NB4 (cell line): ENCODE data around the gene NOC3L.

Experiments used
- DNase-seq: peaks from one replicate; pipeline ENCODE4 v3.0.0; 2010; ENCODE audit warnings: low read depth
- H3K4me3 ChIP-seq: one replicate; pipeline ENCODE4 v1.5.1; 2011; ENCODE audit warnings: mild to moderate bottlenecking, low read depth, low read length, moderate library complexity
- CTCF ChIP-seq: IDR thresholded peaks from one replicate; pipeline ENCODE4 v1.5.1; 2012; ENCODE audit warnings: low read depth, low read length
- MAX ChIP-seq: IDR thresholded peaks from 2 replicates; pipeline ENCODE4 v1.6.1; 2011; ENCODE audit warnings: low read depth, low read length
- MYC ChIP-seq: IDR thresholded peaks from 2 replicates; pipeline ENCODE4 v1.6.1; 2011; ENCODE audit warnings: low read depth, low read length
- POLR2A ChIP-seq: IDR thresholded peaks from 2 replicates; pipeline ENCODE4 v1.6.1; 2011; ENCODE audit warnings: mild to moderate bottlenecking; ENCODE audit not compliant: insufficient read length; ENCODE audit errors: extremely low read depth

NOC3L gene

GRCh38 chr10:94334857-94335256 is 27.9 kb downstream of the NOC3L start:
- DNase-seq: no peak
- no peak for TF ChIP-seq CTCF
- TF ChIP-seq POLR2A: no peak
- no peak for TF ChIP-seq MYC
- no peak for TF ChIP-seq MAX
- no peak overlapping the region for H3K4me3 ChIP-seq

GRCh38 chr10:94333051-94333450 is 29.7 kb downstream of the NOC3L start:
- DNase-seq: no peak
- no peak for TF ChIP-seq MAX
- no peak for TF ChIP-seq CTCF
- TF ChIP-seq MYC: no peak
- no peak overlapping the region for H3K4me3 ChIP-seq

GRCh38 chr10:94328613-94329012 is 34.1 kb downstream of the NOC3L start:
- no peak overlapping the region for H3K4me3 ChIP-seq
- no peak for DNase-seq
- TF ChIP-seq MAX: no peak
- TF ChIP-seq CTCF: no peak
- no peak for TF ChIP-seq MYC
- no peak for TF ChIP-seq POLR2A

- DNase-seq: no peak
- TF ChIP-seq POLR2A: no peak
- no peak overlapping the region for H3K4me3 ChIP-seq
Measured at GRCh38 chr10:94327649-94328048, 35.1 kb downstream of the NOC3L start.

GRCh38 chr10:94324609-94325233 is 38.0 kb downstream of the NOC3L start:
- no peak for TF ChIP-seq POLR2A
- TF ChIP-seq MAX: no peak
- no peak for TF ChIP-seq MYC
- no peak for TF ChIP-seq CTCF
- no peak overlapping the region for H3K4me3 ChIP-seq
- no peak for DNase-seq

GRCh38 chr10:94320285-94320914 is 42.3 kb downstream of the NOC3L start:
- no peak overlapping the region for H3K4me3 ChIP-seq
- TF ChIP-seq POLR2A (no peak), CTCF (peak; percentile 77)
- peak; percentile 72 for DNase-seq
